Spleen (tissue), 11 donors: ENCODE measurements around the gene RPL26. TPM values are rescaled to one million over a fixed set of nuclear protein-coding genes. Genes with fewer than 3 reads are reported as not detected.
A peak's percentile ranks its signal among the peaks of the same experiment; 100 is the strongest.
"Not testable (repeated sequence)": the region's sequence is repeated elsewhere in the genome, so short reads cannot be mapped to it uniquely, and the experiment has no call there.

Experiments used
- DNase-seq: peaks from one replicate; pipeline ENCODE4 v3.0.0-alpha.2; 2020
- H3K27ac ChIP-seq, 8 donors: fragments of 200-600 bp; sonication (generic) in 7 of 8; 1 replicate in 4 of 8; 2 replicates in 4 of 8; pipeline versions ENCODE4 v1.5.0 to v1.8.0; 2016 to 2021; ENCODE audit warnings: inconsistent platforms in 4 of 8, mild to moderate bottlenecking in 4 of 8, moderate library complexity in 1 of 8
- H3K27me3 ChIP-seq, 7 donors: fragments of 200-600 bp; sonication (generic) in 6 of 7; replicated peaks in 1 of 7; 1 replicate in 4 of 7; 2 replicates in 3 of 7; pipeline versions ENCODE4 v1.5.0 to v1.8.0; 2016 to 2021; ENCODE audit warnings: inconsistent platforms in 3 of 7, mild to moderate bottlenecking in 1 of 7
- H3K36me3 ChIP-seq, 6 donors: fragments of 200-600 bp; sonication (generic) in 5 of 6; 1 replicate in 4 of 6; 2 replicates in 2 of 6; pipeline versions ENCODE4 v1.5.0 to v1.8.0; 2016 to 2021; ENCODE audit warnings: inconsistent platforms in 2 of 6
- H3K4me1 ChIP-seq, 6 donors: fragments of 200-600 bp; sonication (generic) in 5 of 6; 1 replicate in 3 of 6; 2 replicates in 3 of 6; pipeline versions ENCODE4 v1.5.0 to v1.8.0; 2016 to 2021; ENCODE audit warnings: inconsistent platforms in 3 of 6
- H3K4me3 ChIP-seq, 8 donors: fragments of 200-600 bp; sonication (generic) in 7 of 8; 1 replicate in 4 of 8; 2 replicates in 4 of 8; pipeline versions ENCODE4 v1.5.0 to v1.8.0; 2016 to 2021; ENCODE audit warnings: inconsistent platforms in 4 of 8, mild to moderate bottlenecking in 4 of 8, moderate library complexity in 2 of 8
- H3K9me3 ChIP-seq, 8 donors: fragments of 200-600 bp; sonication (generic) in 7 of 8; 1 replicate in 4 of 8; 2 replicates in 4 of 8; pipeline versions ENCODE4 v1.5.0 to v1.8.0; 2016 to 2021; ENCODE audit warnings: inconsistent platforms in 4 of 8
- POLR2A ChIP-seq, 3 donors: fragments of 450-650 bp; IDR thresholded peaks; one replicate each; pipeline ENCODE4 v1.5.1; 2017; ENCODE audit warnings: antibody characterized with exemption in 3 of 3, mild to moderate bottlenecking in 1 of 3
- POLR2AphosphoS5 ChIP-seq, 3 donors: sonication (generic); formaldehyde crosslinking; IDR thresholded peaks; one replicate each; pipeline ENCODE4 v1.5.1; 2017; ENCODE audit warnings: antibody characterized with exemption in 3 of 3
- whole genome bisulfite sequencing, 5 donors: extraction: QIAGEN DNeasy Blood & Tissue Kit in 3 of 5; methylation state at CpG; one replicate each; pipeline versions ENCODE4 v1.1.5 to v1.1.7; 2013 to 2018; 5-methylcytosine and 5-hydroxymethylcytosine counted together
- intact Hi-C: fragments of 100-400 bp; cut with DNase I; formaldehyde crosslinking; loops from one replicate; pipeline ENCODE4 v1.15.0; 2023; ENCODE audit warnings: low total_unique reads
- polyA plus RNA-seq, 3 donors: library from polyadenylated mRNA; stranded (reverse); fragments of 200-250 nt; gene quantifications; one replicate each; pipeline ENCODE4 v1.2.1, GENCODE V29; 2013
- total RNA-seq, 7 donors: library from RNA; depleted of rRNA in 3 of 7; stranded (reverse); fragments of >200 nt in 3 of 7; fragmentation: NEBNext Ultra II Directional in 4 of 7; extraction: Animal tissue kit (Norgen Biotek cat#: 25700) in 4 of 7; gene quantifications; one replicate each; pipeline versions ENCODE4 v1.1.0 to v1.2.1, GENCODE V29; 2016 to 2021
- TF ChIP-seq, protein P1 (sequence below), 11 experiments: fragments of 200-600 bp in 7 of 11; fragments of 450-650 bp in 4 of 11; sonication (generic) in 4 of 11; IDR thresholded peaks in 8 of 11; conservative IDR thresholded peaks in 3 of 11; 1 replicate in 7 of 11; 2 replicates in 4 of 11; pipeline versions ENCODE4 v1.4.0 to v1.8.0; 2016 to 2021; ENCODE audit warnings: antibody characterized with exemption in 11 of 11, inconsistent platforms in 4 of 11, mild to moderate bottlenecking in 1 of 11
- donor health status: healthy with polysubstance abuse.
- donor health status: DM: no; HTN: no; CAD: no; lungs with moderate emphysema.
- donor health status: DM: no; HTN: no; CAD: no.
- donor health status: Bipolar disorder and iron deficiency.
- donor health status: healthy.
- donor health status: DM: no; HTN: no; CAD: no.
- donor health status: DM: yes; HTN: yes; CAD: no.

Gene RPL26
- total and polyA plus RNA-seq, 10 donors, result 1,067 to 7,063 (median 3,227) TPM

DNA sequence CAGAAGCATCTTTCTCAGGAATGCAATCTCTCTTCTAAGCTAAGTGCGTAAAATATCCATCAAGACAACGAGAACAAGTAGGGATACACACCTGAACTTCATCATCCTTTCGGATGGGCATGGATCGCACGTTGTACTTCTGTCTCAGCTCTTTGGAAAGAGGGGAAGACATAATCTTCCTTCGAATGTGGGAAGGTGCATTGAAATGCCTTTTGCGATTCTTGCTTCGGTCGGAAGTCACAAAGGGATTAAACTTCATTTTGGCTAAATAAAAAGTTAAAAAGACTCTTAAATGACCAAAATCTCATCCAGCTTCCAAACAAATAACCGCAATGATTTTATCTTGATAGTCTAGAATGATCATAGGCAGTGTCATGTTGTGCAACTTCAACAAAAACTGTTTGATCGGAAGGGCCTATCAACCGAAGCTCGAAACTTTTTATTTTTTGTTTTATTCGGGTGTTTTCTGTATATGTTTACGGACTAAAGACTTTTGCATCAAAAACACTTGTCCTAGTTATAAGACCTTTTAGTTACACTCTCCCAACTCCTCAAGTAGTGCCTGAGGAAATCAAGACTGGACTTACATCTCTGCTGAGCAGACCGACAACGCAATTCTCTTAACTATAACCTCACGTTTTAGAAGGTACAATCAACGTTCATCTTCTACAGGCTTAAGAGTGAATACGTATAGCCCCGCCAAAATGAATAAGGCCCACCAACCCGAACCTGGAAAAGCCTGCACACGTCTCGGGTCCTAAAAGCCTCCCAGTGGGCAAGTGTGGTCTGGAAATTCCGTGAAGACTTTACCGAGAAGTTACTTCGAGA lies 727 bp downstream of the RPL26 start:
- H3K9me3 ChIP-seq, result no peaks in the 10 kb centered on the region
- H3K27me3 ChIP-seq, result no peaks in the 10 kb centered on the region
- intact Hi-C loops, result no loop called here
- WGBS, 5 donors, result 15 to 18% (median 16%) methylated on average over 27 of the region's 27 CpGs
- H3K4me3 ChIP-seq, result peak overlapping the region; percentile 70 to 95 (median 84)
- no peak for TF ChIP-seq POLR2AphosphoS5 (IDR thresholded peaks at IDR 0.05)
- TF ChIP-seq POLR2A (IDR thresholded peaks at IDR 0.05), result no peak
- TF ChIP-seq, protein P1, sequence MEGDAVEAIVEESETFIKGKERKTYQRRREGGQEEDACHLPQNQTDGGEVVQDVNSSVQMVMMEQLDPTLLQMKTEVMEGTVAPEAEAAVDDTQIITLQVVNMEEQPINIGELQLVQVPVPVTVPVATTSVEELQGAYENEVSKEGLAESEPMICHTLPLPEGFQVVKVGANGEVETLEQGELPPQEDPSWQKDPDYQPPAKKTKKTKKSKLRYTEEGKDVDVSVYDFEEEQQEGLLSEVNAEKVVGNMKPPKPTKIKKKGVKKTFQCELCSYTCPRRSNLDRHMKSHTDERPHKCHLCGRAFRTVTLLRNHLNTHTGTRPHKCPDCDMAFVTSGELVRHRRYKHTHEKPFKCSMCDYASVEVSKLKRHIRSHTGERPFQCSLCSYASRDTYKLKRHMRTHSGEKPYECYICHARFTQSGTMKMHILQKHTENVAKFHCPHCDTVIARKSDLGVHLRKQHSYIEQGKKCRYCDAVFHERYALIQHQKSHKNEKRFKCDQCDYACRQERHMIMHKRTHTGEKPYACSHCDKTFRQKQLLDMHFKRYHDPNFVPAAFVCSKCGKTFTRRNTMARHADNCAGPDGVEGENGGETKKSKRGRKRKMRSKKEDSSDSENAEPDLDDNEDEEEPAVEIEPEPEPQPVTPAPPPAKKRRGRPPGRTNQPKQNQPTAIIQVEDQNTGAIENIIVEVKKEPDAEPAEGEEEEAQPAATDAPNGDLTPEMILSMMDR (IDR thresholded peaks at IDR 0.05 in 8 of 11, conservative IDR thresholded peaks at IDR 0.05 in 3 of 11), result no peak
- peaks cover 0 to 49% (median 46%) of the 10 kb centered on the region in 6 donors for H3K36me3 ChIP-seq
- H3K27ac ChIP-seq, result peak overlapping the region; percentile 76 to 97 (median 93)
- H3K4me1 ChIP-seq, result peaks cover 36 to 74% (median 55%) of the 10 kb centered on the region in 6 donors
- no peak for DNase-seq

DNA sequence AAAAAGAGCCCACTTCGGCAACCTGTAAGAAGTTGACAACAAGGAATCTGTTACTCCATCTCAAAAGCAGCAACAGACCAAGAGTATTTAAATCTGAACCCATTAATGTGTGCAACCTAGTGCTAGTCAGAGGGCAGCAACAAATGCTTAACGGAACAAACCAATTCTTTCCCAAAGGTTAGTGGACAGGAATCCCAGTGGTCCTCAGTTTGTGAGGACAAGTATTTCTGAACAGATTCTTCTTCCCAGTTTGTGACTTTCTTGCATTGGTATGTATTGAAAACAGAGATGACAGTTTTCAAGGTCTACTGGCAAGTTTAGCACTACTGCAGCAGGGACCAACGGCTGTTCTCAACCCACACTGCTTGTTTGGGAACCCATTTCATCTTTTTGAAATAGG lies 2.9 kb downstream of the RPL26 start:
- DNase-seq, result no peak
- intact Hi-C loops, result no loop called here
- peak overlapping the region in 1 of 8 donors; percentile 13 for H3K27ac ChIP-seq
- peaks cover 0 to 54% (median 49%) of the 10 kb centered on the region in 6 donors for H3K36me3 ChIP-seq
- H3K4me1 ChIP-seq, result peaks cover 44 to 83% (median 70%) of the 10 kb centered on the region in 6 donors
- no peaks in the 10 kb centered on the region for H3K9me3 ChIP-seq
- 60 to 77% (median 66%) methylated on average over 3 of the region's 3 CpGs for WGBS, 5 donors
- H3K4me3 ChIP-seq, result no peak overlapping the region
- no peak for TF ChIP-seq POLR2A (IDR thresholded peaks at IDR 0.05)
- no peak for TF ChIP-seq POLR2AphosphoS5 (IDR thresholded peaks at IDR 0.05)
- TF ChIP-seq, protein P1 (IDR thresholded peaks at IDR 0.05 in 8 of 11, conservative IDR thresholded peaks at IDR 0.05 in 3 of 11), result no peak
- H3K27me3 ChIP-seq, result no peaks in the 10 kb centered on the region

DNA sequence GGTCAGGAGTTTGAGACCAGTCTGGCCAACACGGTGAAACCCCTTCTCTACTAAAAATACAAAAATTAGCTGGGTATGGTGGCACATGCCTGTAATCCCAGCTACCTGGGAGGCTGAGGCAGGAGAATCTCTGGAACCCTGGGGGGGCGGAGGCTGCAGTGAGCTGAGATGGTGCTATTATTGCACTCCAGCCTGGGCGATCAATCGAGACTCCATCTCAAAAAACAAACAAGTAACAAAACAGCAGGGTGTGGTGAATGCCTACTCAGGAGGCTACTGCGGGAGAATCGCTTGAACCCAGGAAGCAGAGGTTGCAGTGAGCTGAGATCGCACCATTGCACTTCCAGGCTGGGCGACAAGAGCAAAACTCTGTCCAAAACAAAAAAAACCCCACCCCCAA lies 4.9 kb downstream of the RPL26 start:
- H3K27me3 ChIP-seq, DNase-seq, H3K4me3 ChIP-seq, intact Hi-C loops, H3K9me3 ChIP-seq: not testable (repeated sequence)
- H3K27ac ChIP-seq, result peak overlapping the region in 1 of 8 donors; percentile 91
- H3K36me3 ChIP-seq, result peaks cover 0 to 54% (median 49%) of the 10 kb centered on the region in 6 donors
- H3K4me1 ChIP-seq, result peaks cover 34 to 75% (median 62%) of the 10 kb centered on the region in 6 donors
- WGBS, 5 donors, result 78 to 90% (median 88%) methylated on average over 8 of the region's 8 CpGs

DNA sequence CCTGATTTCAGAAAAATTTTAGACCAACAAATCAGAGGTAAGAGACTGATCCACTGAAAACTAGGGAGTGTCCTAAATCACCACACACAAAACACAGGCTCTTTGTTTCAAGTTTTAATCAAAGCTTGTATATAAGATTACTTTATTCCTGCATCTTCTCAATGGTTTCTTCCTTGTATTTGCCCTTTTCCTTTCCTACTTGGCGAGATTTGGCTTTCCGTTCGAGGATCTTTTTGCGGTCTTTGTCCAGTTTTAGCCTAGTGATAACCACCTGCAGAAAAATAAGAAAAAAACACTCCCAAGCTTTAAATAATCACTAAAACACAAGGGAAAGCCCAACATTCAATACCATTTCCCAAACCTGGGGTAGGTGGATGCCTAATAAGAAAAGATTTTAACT lies 5.6 kb downstream of the RPL26 start:
- Histone ChIP-seq H3K4me3 (no peak overlapping the region), H3K27ac (peak overlapping the region in 5 of 8 donors; percentile 86 to 91 (median 87)), H3K4me1 (peaks cover 34 to 73% (median 62%) of the 10 kb centered on the region in 6 donors), H3K36me3 (peaks cover 0 to 54% (median 49%) of the 10 kb centered on the region in 6 donors), H3K27me3 (no peaks in the 10 kb centered on the region), H3K9me3 (no peaks in the 10 kb centered on the region)
- 85 to 95% (median 92%) methylated on average over 4 of the region's 4 CpGs for WGBS, 5 donors
- TF ChIP-seq, protein P1 (IDR thresholded peaks at IDR 0.05 in 8 of 11, conservative IDR thresholded peaks at IDR 0.05 in 3 of 11), result no peak
- TF ChIP-seq POLR2AphosphoS5 (IDR thresholded peaks at IDR 0.05) (no peak), POLR2A (IDR thresholded peaks at IDR 0.05) (no peak)
- DNase-seq, result no peak
- intact Hi-C loops, result no loop called here
